NT2/D1 (cell line): ENCODE measurements around the gene HTR3D.

Experiments
- SUZ12 ChIP-seq: IDR thresholded peaks from 2 replicates; pipeline ENCODE4 v1.6.1; 2011; ENCODE audit not compliant: insufficient read length, insufficient read depth; ENCODE audit errors: extremely low read depth
- YY1 ChIP-seq: IDR thresholded peaks from 2 replicates; pipeline ENCODE4 v1.6.1; 2011; ENCODE audit not compliant: insufficient read length, insufficient read depth
- ZNF274 ChIP-seq: IDR thresholded peaks from 2 replicates; pipeline ENCODE4 v1.6.1; 2011; ENCODE audit warnings: mild to moderate bottlenecking, low read depth, low read length

GRCh38 chr3:183988216-183988790, 43.2 kb upstream of the HTR3D start:
- TF ChIP-seq ZNF274, result no peak
- TF ChIP-seq YY1, result no peak
- no peak for TF ChIP-seq SUZ12
